Calu3 (cell line): ENCODE results near the gene ZMYM1. TPM values are rescaled to one million over a fixed set of nuclear protein-coding genes. Genes with fewer than 3 reads are reported as not detected.

Source experiments
- BruUV-seq: library from RNA; stranded (reverse); fragments of 400-500 nt; replicated peaks from 2 replicates; lab custom pipeline; 2021; lab: Mats Ljungman, UMichigan
- CTCF ChIA-PET: fragments of 300-600 bp; sonication (Branson Sonifier 250); formaldehyde crosslinking; loops from one replicate; lab custom pipeline; 2022; ENCODE audit warnings: antibody characterized with exemption; lab: Charles Lee
- DNase-seq: peaks from one replicate; pipeline ENCODE4 v3.0.0; 2022
- H3K27ac Mint-ChIP-seq: one replicate; pipeline ENCODE4 v1.8.0; 2022; ENCODE audit warnings: mixed read lengths; ENCODE audit not compliant: unreplicated experiment
- H3K27me3 Mint-ChIP-seq: one replicate; pipeline ENCODE4 v1.8.0; 2022; ENCODE audit warnings: mixed read lengths; ENCODE audit not compliant: unreplicated experiment
- H3K36me3 Mint-ChIP-seq: one replicate; pipeline ENCODE4 v1.8.0; 2022; ENCODE audit warnings: mild to moderate bottlenecking, moderate library complexity, mixed read lengths; ENCODE audit not compliant: insufficient read depth, unreplicated experiment
- H3K4me1 Mint-ChIP-seq: one replicate; pipeline ENCODE4 v1.8.0; 2022; ENCODE audit warnings: mild to moderate bottlenecking, low read depth, mixed read lengths; ENCODE audit not compliant: unreplicated experiment
- H3K4me3 Mint-ChIP-seq: one replicate; pipeline ENCODE4 v1.8.0; 2022; ENCODE audit warnings: mild to moderate bottlenecking, low read depth, moderate library complexity, mixed read lengths; ENCODE audit not compliant: unreplicated experiment
- H3K9me3 Mint-ChIP-seq: one replicate; pipeline ENCODE4 v1.8.0; 2022; ENCODE audit warnings: low read depth, mixed read lengths; ENCODE audit not compliant: unreplicated experiment
- intact Hi-C: fragments of 100-400 bp; cut with micrococcal nuclease; formaldehyde crosslinking; loops from one replicate; pipeline ENCODE4 v1.10.0; 2022; ENCODE audit not compliant: unreplicated experiment
- total RNA-seq: library from RNA; stranded (reverse); gene quantifications from 2 replicates; pipeline ENCODE4 v1.2.3, GENCODE V29; 2022
- TF ChIP-seq, protein P1 (sequence below): fragments of 200-600 bp; IDR thresholded peaks from one replicate; pipeline ENCODE4 v1.8.0; 2022; ENCODE audit warnings: antibody characterized with exemption; ENCODE audit not compliant: unreplicated experiment

ZMYM1 gene
- total RNA-seq, 1 experiment from 2014 or later: 40.2 TPM

DNA sequence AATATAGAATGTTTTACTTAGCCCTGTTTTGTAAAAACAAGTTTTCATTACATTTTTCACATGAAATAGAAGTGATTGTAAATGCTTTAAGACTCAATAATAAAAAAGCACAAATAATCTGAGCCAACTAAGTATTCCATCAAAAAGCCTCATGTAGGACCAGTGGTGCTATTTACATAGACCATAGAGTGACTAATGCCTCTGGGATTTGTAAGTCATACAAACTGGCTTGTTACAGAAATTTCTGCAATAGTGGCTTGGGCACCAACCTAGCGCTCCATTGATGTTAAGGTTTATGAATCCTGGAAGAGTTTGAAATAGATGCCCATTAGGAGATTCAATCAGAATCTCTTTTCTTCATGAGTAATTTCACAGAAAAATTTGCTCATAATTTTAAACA, 31.9 kb downstream of the ZMYM1 start:
- Mint-ChIP-seq H3K27ac (no peak overlapping the region), H3K27me3 (no peaks in the 10 kb centered on the region), H3K9me3 (no peaks in the 10 kb centered on the region), H3K36me3 (peaks cover 20% of the 10 kb centered on the region), H3K4me1 (no peaks in the 10 kb centered on the region), H3K4me3 (no peak overlapping the region)
- DNase-seq: no peak
- BruUV-seq: no TSS peak
- TF ChIP-seq, protein P1, sequence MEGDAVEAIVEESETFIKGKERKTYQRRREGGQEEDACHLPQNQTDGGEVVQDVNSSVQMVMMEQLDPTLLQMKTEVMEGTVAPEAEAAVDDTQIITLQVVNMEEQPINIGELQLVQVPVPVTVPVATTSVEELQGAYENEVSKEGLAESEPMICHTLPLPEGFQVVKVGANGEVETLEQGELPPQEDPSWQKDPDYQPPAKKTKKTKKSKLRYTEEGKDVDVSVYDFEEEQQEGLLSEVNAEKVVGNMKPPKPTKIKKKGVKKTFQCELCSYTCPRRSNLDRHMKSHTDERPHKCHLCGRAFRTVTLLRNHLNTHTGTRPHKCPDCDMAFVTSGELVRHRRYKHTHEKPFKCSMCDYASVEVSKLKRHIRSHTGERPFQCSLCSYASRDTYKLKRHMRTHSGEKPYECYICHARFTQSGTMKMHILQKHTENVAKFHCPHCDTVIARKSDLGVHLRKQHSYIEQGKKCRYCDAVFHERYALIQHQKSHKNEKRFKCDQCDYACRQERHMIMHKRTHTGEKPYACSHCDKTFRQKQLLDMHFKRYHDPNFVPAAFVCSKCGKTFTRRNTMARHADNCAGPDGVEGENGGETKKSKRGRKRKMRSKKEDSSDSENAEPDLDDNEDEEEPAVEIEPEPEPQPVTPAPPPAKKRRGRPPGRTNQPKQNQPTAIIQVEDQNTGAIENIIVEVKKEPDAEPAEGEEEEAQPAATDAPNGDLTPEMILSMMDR: no peak
- intact Hi-C loops: no loop called here
- CTCF ChIA-PET: no interaction called here

DNA sequence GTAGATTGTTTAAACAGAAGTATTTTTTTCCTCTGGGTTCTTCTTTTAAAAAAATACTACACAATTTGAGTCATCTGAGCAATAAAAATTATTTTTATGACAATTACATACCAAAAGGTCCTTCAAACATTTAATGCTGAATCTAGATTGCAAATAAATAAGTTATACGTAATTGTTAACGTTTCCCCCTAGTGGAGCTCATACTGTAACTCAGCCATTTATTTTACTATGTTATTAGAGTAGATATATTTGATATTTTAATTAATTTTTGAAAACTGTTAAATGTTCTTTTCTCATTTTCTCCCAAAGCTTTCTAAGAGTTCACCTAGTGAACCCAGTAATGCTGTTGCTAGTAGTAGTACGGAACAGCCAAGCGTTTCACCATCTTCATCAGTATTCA, 33.5 kb downstream of the ZMYM1 start:
- Mint-ChIP-seq H3K27ac (no peak overlapping the region), H3K36me3 (peaks cover 16% of the 10 kb centered on the region), H3K9me3 (no peaks in the 10 kb centered on the region), H3K4me3 (no peak overlapping the region), H3K4me1 (no peaks in the 10 kb centered on the region), H3K27me3 (no peaks in the 10 kb centered on the region)
- CTCF ChIA-PET: interaction anchor here (0.5 kb wide), 2 partner anchors 128 to 1137 kb away, joined by 3 to 5 read pairs; no protein-coding TSS in a partner anchor
- intact Hi-C loops: no loop called here
- no peak for DNase-seq
- BruUV-seq: no TSS peak
- TF ChIP-seq, protein P1: no peak

DNA sequence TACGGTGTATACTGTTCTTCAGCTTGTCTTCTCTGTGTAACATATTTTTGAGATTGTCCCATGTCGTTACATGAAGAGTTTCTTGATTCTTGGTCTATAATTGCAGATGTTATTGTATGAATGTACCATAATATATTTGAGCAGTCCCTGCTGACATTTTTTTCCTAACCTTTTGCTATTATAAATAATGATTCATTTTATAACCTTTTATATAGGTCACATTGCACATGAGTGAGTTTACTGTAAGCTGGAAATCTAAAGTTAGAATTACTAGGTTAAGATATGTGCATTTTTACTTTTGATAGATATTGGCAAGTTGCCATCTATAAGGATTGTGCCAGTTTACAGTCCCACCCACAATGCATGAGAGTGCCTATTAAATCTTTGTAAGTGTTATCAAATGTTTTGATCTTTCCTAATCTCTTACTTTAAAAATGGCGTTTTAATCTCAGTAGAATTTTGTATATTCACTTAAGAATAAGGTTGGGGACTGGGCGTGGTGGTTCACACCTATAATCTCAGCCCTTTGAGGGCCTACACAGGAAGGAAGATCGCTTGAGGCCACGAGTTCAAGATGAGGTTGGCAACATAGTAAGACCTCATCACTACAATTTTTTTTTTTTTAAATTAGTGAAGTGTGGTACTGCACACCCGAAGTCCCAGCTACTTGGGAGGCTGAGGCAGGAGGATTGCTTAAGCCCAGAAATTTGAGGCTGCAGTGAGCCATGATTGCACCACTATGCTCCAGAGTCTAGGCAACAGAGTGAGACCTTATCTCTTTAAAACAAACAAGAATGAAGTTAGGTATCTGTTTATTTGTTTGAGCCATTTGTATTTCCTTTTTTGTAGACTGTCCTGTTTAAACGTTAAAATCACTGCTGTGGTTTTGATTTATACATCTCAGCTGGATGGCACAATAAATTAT, 36.5 kb downstream of the ZMYM1 start:
- Mint-ChIP-seq H3K4me3 (no peak overlapping the region), H3K4me1 (no peaks in the 10 kb centered on the region), H3K27ac (no peak overlapping the region), H3K36me3 (peaks cover 16% of the 10 kb centered on the region), H3K9me3 (no peaks in the 10 kb centered on the region), H3K27me3 (no peaks in the 10 kb centered on the region)
- no TSS peak for BruUV-seq
- intact Hi-C loops: no loop called here
- TF ChIP-seq, protein P1: no peak
- CTCF ChIA-PET: no interaction called here
- no peak for DNase-seq

DNA sequence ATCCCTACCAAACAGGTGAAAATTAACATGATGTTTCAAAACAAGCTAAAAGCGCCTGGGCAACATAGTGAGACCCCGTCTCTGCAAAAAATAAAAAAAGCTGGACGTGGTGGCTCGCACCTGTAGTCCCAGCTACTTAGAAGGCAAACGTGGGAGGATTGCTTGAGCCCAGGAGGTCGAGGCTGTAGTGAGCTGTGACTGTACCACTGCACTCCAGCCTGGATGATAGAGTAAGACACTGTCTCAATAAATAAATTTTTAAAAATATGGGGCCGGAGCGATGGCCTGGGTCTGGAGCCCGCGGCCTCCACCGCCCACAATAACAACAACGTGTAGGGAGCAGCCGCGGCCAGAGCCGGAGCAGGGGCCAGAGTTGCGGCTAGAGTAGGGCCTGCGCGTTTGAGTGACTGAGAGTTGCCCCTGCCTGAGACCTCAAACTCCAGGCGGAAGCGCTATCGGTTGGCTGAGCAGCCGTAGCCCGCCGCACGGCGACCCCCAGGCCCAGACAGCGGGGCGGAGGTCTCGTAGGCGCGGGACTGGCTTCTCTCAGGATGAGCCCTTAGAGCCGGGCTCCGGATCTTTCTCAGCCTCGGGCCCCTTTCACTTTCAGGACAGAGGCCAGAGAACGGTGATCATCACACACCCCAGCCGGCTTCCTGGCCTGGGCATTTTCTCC, 41.4 kb downstream of the ZMYM1 start:
- H3K4me1 Mint-ChIP-seq: no peaks in the 10 kb centered on the region
- no peak overlapping the region for H3K4me3 Mint-ChIP-seq
- intact Hi-C loops: no loop called here
- H3K27ac Mint-ChIP-seq: no peak overlapping the region
- no TSS peak for BruUV-seq
- no peak for DNase-seq
- CTCF ChIA-PET: no interaction called here
- TF ChIP-seq, protein P1: no peak
- H3K36me3 Mint-ChIP-seq: no peaks in the 10 kb centered on the region
- H3K9me3 Mint-ChIP-seq: no peaks in the 10 kb centered on the region
- H3K27me3 Mint-ChIP-seq: no peaks in the 10 kb centered on the region
